ENCODE results near the gene NECTIN1.

The NECTIN1 gene

GRCh38 chr11:119730789-119731386 lies 1.9 kb upstream of the NECTIN1 start:
- no peak for DNase-seq (ENCODE audit: low read depth in 2 of 2)

- no peak for DNase-seq (ENCODE audit: low read depth in 2 of 2)
Observed at GRCh38 chr11:119729951-119730613, 1.1 kb upstream of the NECTIN1 start.

GRCh38 chr11:119729581-119729927 lies 554 bp upstream of the NECTIN1 start:
- no peak for DNase-seq (ENCODE audit: low read depth in 2 of 2)

GRCh38 chr11:119728211-119728626 lies 781 bp downstream of the NECTIN1 start:
- no peak for DNase-seq (ENCODE audit: low read depth in 2 of 2)

GRCh38 chr11:119727523-119728151 lies 1.4 kb downstream of the NECTIN1 start:
- no peak for DNase-seq (ENCODE audit: low read depth in 2 of 2)

GRCh38 chr11:119726585-119727522 lies 2.1 kb downstream of the NECTIN1 start:
- no peak for DNase-seq (ENCODE audit: low read depth in 2 of 2)

GRCh38 chr11:119726150-119726553 lies 2.8 kb downstream of the NECTIN1 start:
- DNase-seq (ENCODE audit: low read depth in 2 of 2) = no peak

- no peak for DNase-seq (ENCODE audit: low read depth in 2 of 2)
Observed at GRCh38 chr11:119724956-119725355, 4.0 kb downstream of the NECTIN1 start.

- DNase-seq (ENCODE audit: low read depth in 2 of 2) = no peak
Observed at GRCh38 chr11:119723952-119724325, 5.1 kb downstream of the NECTIN1 start.

- DNase-seq (ENCODE audit: low read depth in 2 of 2) = no peak
Observed at GRCh38 chr11:119723243-119723951, 5.6 kb downstream of the NECTIN1 start.

GRCh38 chr11:119722281-119722794 lies 6.7 kb downstream of the NECTIN1 start:
- DNase-seq (ENCODE audit: low read depth in 2 of 2) = no peak

- DNase-seq (ENCODE audit: low read depth in 2 of 2) = no peak
Observed at GRCh38 chr11:119721129-119722120, 7.6 kb downstream of the NECTIN1 start.

- DNase-seq (ENCODE audit: low read depth in 2 of 2) = no peak
Observed at GRCh38 chr11:119720311-119720913, 8.6 kb downstream of the NECTIN1 start.

GRCh38 chr11:119717839-119718534 lies 11.0 kb downstream of the NECTIN1 start:
- no peak for DNase-seq (ENCODE audit: low read depth in 2 of 2)

- no peak for DNase-seq (ENCODE audit: low read depth in 2 of 2)
Observed at GRCh38 chr11:119716582-119717498, 12.2 kb downstream of the NECTIN1 start.

- no peak for DNase-seq (ENCODE audit: low read depth in 2 of 2)
Observed at GRCh38 chr11:119714590-119714989, 14.4 kb downstream of the NECTIN1 start.

- no peak for DNase-seq (ENCODE audit: low read depth in 2 of 2)
Observed at GRCh38 chr11:119714189-119714588, 14.8 kb downstream of the NECTIN1 start.

All from activated CD8-positive, alpha-beta memory T cell treated with anti-CD3 and anti-CD28 coated beads for 4 hours (primary cell).